BLaER1 treated with 17β-estradiol and CSF1 and Interleukin-3, amounts not matched to agents 10 nM and 100 nM (cell line): Measurements from ENCODE around the gene SVIL.
"Not testable (repeated sequence)": the region's sequence is repeated elsewhere in the genome, so short reads cannot be mapped to it uniquely, and the experiment has no call there.

ENCODE experiments used
- H3K27ac ChIP-seq, 11 experiments: shearing (Covaris generic); formaldehyde crosslinking; 2 replicates each; pipeline ENCODE4 v1.8.1; 2022
- H3K27me3 ChIP-seq, 11 experiments: shearing (Covaris generic); formaldehyde crosslinking; 2 replicates each; pipeline ENCODE4 v1.8.1; 2022
- H3K36me3 ChIP-seq, 11 experiments: shearing (Covaris generic); formaldehyde crosslinking; 2 replicates each; pipeline ENCODE4 v1.8.1; 2022
- H3K4me1 ChIP-seq, 10 experiments: shearing (Covaris generic); formaldehyde crosslinking; 2 replicates each; pipeline ENCODE4 v1.8.1; 2022
- H3K4me2 ChIP-seq, 11 experiments: shearing (Covaris generic); formaldehyde crosslinking; 2 replicates each; pipeline ENCODE4 v1.8.1; 2022
- H3K4me3 ChIP-seq, 10 experiments: shearing (Covaris generic); formaldehyde crosslinking; 2 replicates each; pipeline ENCODE4 v1.8.1; 2022
- H3K9ac ChIP-seq, 11 experiments: shearing (Covaris generic); formaldehyde crosslinking; 2 replicates each; pipeline ENCODE4 v1.8.1; 2022
- H3K9me3 ChIP-seq, 11 experiments: shearing (Covaris generic); formaldehyde crosslinking; replicated peaks in 1 of 11; 2 replicates each; pipeline ENCODE4 v1.8.1; 2022
- H4K20me1 ChIP-seq, 11 experiments: shearing (Covaris generic); formaldehyde crosslinking; 2 replicates each; pipeline ENCODE4 v1.8.1; 2022
- Cebpa-rat ChIP-seq, 11 experiments: shearing (Covaris generic); IDR thresholded peaks; 2 replicates each; pipeline ENCODE4 v1.8.1; 2022

SVIL gene

GRCh38 chr10:29569795-29570194 lies 65.0 kb downstream of the SVIL start:
- H3K9me3 ChIP-seq: no peaks in the 10 kb centered on the region
- no peaks in the 10 kb centered on the region; a peak in 1 of 22 replicates for H3K36me3 ChIP-seq
- H4K20me1 ChIP-seq: no peaks in the 10 kb centered on the region
- H3K4me1 ChIP-seq: peaks cover 0 to 6% (median 0%) of the 10 kb centered on the region in 10 experiments; a peak in 2 of 20 replicates
- H3K4me2 ChIP-seq: no peak overlapping the region
- H3K27me3 ChIP-seq: no peaks in the 10 kb centered on the region
- no peak overlapping the region for H3K4me3 ChIP-seq
- no peak for TF ChIP-seq Cebpa-rat (IDR thresholded peaks at IDR 0.05)
- H3K27ac ChIP-seq: no peak overlapping the region
- no peak overlapping the region for H3K9ac ChIP-seq

GRCh38 chr10:29567003-29567402 lies 67.8 kb downstream of the SVIL start:
- 0 out of 22 replicates have a peak, but pooled peaks cover 0 to 5% (median 0%) of the 10 kb centered on the region in 11 experiments for H3K9me3 ChIP-seq
- no peaks in the 10 kb centered on the region for H4K20me1 ChIP-seq
- H3K27me3 ChIP-seq: no peaks in the 10 kb centered on the region
- peaks cover 0 to 21% (median 2%) of the 10 kb centered on the region in 10 experiments; a peak in 8 of 20 replicates for H3K4me1 ChIP-seq
- H3K4me2 ChIP-seq: no peak overlapping the region
- H3K36me3 ChIP-seq: peaks cover 0 to 5% (median 0%) of the 10 kb centered on the region in 11 experiments; a peak in 5 of 22 replicates
- H3K4me3 ChIP-seq: no peak overlapping the region
- H3K27ac ChIP-seq: no peak overlapping the region
- H3K9ac ChIP-seq: no peak overlapping the region
- TF ChIP-seq Cebpa-rat (IDR thresholded peaks at IDR 0.05): no peak

DNA sequence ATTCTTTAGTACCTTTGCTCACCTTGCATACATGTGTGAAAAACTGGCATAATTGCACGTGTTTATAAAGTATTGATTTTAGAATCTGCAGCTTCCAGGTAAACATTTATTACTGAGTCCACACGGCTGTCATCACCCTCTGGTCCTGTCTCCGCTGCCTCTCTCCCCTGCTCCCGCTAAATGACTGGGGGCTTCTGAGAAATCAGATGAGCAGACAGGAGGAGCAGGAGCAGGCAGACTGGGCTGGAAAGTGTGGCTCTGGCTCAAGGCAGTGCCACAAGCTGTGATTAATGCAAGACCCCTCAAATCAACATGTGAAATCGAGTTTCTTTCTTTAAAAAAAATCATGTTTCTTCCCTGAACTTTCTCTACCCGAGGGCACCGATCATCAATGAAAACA lies 68.6 kb downstream of the SVIL start:
- H3K36me3 ChIP-seq: peaks cover 0 to 13% (median 4%) of the 10 kb centered on the region in 11 experiments; a peak in 5 of 22 replicates

DNA sequence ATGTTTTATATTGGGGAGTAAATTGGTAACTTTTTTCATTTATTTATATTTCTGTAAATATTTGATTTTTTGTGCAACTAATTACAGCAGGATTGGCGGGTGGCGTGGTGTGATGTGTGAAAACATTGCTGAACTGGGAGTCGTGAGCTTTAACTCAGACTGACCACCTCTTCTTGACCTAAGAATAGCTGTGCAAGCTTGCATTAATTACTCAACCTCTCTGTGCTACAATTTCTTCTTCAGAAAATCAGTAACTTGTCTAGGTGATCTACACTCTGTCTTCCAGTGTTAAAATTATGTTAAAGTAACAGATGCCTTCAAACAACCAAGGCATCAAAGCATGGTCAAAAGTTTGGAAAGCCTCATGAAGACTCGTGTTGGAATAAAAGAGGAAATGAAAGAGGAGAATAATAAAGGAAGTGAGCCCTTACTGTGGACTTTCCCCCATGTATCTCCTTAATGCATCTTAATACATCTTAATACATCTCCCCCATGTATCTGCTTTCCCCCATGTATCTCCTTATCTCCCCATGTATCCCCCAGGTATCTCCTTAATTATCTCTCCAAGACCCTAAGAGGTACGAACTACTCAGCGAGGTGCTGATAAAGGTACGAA lies 71.2 kb downstream of the SVIL start:
- H3K27ac ChIP-seq: no peak overlapping the region
- H4K20me1 ChIP-seq: no peaks in the 10 kb centered on the region
- no peaks in the 10 kb centered on the region for H3K27me3 ChIP-seq
- peak overlapping the region in 4 of 11 experiments; percentile 26 to 53 (median 32); a peak in 3 of 22 replicates for H3K4me2 ChIP-seq
- H3K9ac ChIP-seq: no peak overlapping the region
- TF ChIP-seq Cebpa-rat (IDR thresholded peaks at IDR 0.05): no peak
- peaks cover 0 to 15% (median 2%) of the 10 kb centered on the region in 10 experiments; a peak in 8 of 20 replicates for H3K4me1 ChIP-seq
- no peak overlapping the region for H3K4me3 ChIP-seq
- peaks cover 0 to 19% (median 4%) of the 10 kb centered on the region in 11 experiments; a peak in 5 of 22 replicates for H3K36me3 ChIP-seq
- 0 out of 22 replicates have a peak, but pooled peaks cover 0 to 5% (median 0%) of the 10 kb centered on the region in 11 experiments for H3K9me3 ChIP-seq

More for the DNA sequence above, 68.6 kb downstream of the SVIL start:
- H3K4me2 ChIP-seq, H3K9ac ChIP-seq, H3K4me3 ChIP-seq, H3K9me3 ChIP-seq, H3K27me3 ChIP-seq, H3K27ac ChIP-seq, H4K20me1 ChIP-seq: not testable (repeated sequence)
- H3K4me1 ChIP-seq: peaks cover 0 to 21% (median 2%) of the 10 kb centered on the region in 10 experiments; a peak in 8 of 20 replicates

- H3K27me3 ChIP-seq, H3K9me3 ChIP-seq, H3K4me3 ChIP-seq, H3K27ac ChIP-seq, H4K20me1 ChIP-seq, H3K9ac ChIP-seq: not testable (repeated sequence)
- Histone ChIP-seq H3K4me2 (peak overlapping the region in 3 of 11 experiments; percentile 26 to 53 (median 30); a peak in 2 of 22 replicates), H3K4me1 (peaks cover 0 to 15% (median 2%) of the 10 kb centered on the region in 10 experiments; a peak in 8 of 20 replicates), H3K36me3 (peaks cover 0 to 19% (median 4%) of the 10 kb centered on the region in 11 experiments; a peak in 5 of 22 replicates)
Measured at GRCh38 chr10:29563006-29563405, 71.8 kb downstream of the SVIL start.

DNA sequence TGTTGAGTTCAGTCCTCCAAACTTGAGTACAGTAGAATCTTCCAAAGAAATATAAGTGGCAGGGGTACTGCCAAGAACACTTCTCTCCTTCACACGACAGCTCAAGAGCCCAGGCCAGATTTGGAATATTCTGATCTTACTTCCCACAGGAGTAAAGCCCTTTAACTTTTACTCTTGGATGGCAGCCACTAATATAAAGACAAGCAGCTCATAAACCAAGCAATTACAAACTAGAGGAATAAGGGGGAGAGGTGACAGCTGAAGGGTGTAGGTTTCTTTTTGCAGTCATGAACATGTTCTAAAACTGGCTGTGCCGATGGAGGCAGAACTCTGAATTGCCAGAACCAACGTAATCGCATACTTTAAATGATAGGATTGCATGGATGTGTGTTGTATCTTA lies 74.8 kb downstream of the SVIL start:
- H3K4me2 ChIP-seq: no peak overlapping the region
- no peak for TF ChIP-seq Cebpa-rat (IDR thresholded peaks at IDR 0.05)
- H3K27ac ChIP-seq: no peak overlapping the region

GRCh38 chr10:29557665-29558064 lies 77.1 kb downstream of the SVIL start:
- Histone ChIP-seq H3K4me1 (peaks cover 0 to 26% (median 8%) of the 10 kb centered on the region in 10 experiments; a peak in 10 of 20 replicates), H3K27ac (no peak overlapping the region), H3K36me3 (peaks cover 13 to 40% (median 18%) of the 10 kb centered on the region in 11 experiments; a peak in 19 of 22 replicates), H3K9me3 (0 out of 22 replicates have a peak, but pooled peaks cover 0 to 5% (median 0%) of the 10 kb centered on the region in 11 experiments), H3K4me2 (no peak overlapping the region), H3K4me3 (no peak overlapping the region), H3K27me3 (no peaks in the 10 kb centered on the region), H4K20me1 (no peaks in the 10 kb centered on the region), H3K9ac (no peak overlapping the region)
- no peak for TF ChIP-seq Cebpa-rat (IDR thresholded peaks at IDR 0.05)

More for the DNA sequence above, 74.8 kb downstream of the SVIL start:
- H3K36me3 ChIP-seq: peaks cover 0 to 19% (median 4%) of the 10 kb centered on the region in 11 experiments; a peak in 5 of 22 replicates
- no peak overlapping the region for H3K4me3 ChIP-seq
- no peak overlapping the region for H3K9ac ChIP-seq
- H3K9me3 ChIP-seq: 0 out of 22 replicates have a peak, but pooled peaks cover 0 to 5% (median 0%) of the 10 kb centered on the region in 11 experiments
- H3K27me3 ChIP-seq: no peaks in the 10 kb centered on the region
- H4K20me1 ChIP-seq: no peaks in the 10 kb centered on the region
- peaks cover 0 to 27% (median 6%) of the 10 kb centered on the region in 10 experiments; a peak in 10 of 20 replicates for H3K4me1 ChIP-seq

GRCh38 chr10:29555746-29556481 lies 78.9 kb downstream of the SVIL start:
- no peak overlapping the region for H3K9ac ChIP-seq
- peak overlapping the region in 1 of 11 experiments; percentile 57; a peak in 1 of 22 replicates for H3K27ac ChIP-seq
- H4K20me1 ChIP-seq: no peaks in the 10 kb centered on the region
- peaks cover 21 to 38% (median 26%) of the 10 kb centered on the region in 11 experiments for H3K36me3 ChIP-seq
- H3K4me2 ChIP-seq: peak overlapping the region in 4 of 11 experiments; percentile 52 to 73 (median 64); a peak in 5 of 22 replicates
- no peaks in the 10 kb centered on the region for H3K27me3 ChIP-seq
- no peaks in the 10 kb centered on the region for H3K9me3 ChIP-seq
- H3K4me3 ChIP-seq: no peak overlapping the region
- H3K4me1 ChIP-seq: peaks cover 0 to 26% (median 8%) of the 10 kb centered on the region in 10 experiments; a peak in 10 of 20 replicates
- TF ChIP-seq Cebpa-rat (IDR thresholded peaks at IDR 0.05): no peak
